HepG2 (cell line): ENCODE data around the gene GNPAT. TPM values are rescaled to one million over a fixed set of nuclear protein-coding genes. Genes with fewer than 3 reads are reported as not detected.

Source experiments
- AGO1 ChIP-seq: fragments of 200-400 bp; formaldehyde crosslinking; IDR thresholded peaks from 2 replicates; pipeline ENCODE4 v1.6.1; 2017; ENCODE audit warnings: mild to moderate bottlenecking, low read depth, low read length, moderate library complexity; ENCODE audit not compliant: poor library complexity, severe bottlenecking
- AGO2 ChIP-seq: fragments of 200-400 bp; formaldehyde crosslinking; optimal IDR thresholded peaks from 2 replicates; pipeline ENCODE3; 2017; ENCODE audit warnings: mild to moderate bottlenecking, low read depth, low read length, moderate library complexity
- EP300 ChIP-seq, 3 experiments: sonication (generic) in 1 of 3; formaldehyde crosslinking in 1 of 3; IDR thresholded peaks; 2 replicates each; pipeline versions ENCODE4 v1.5.1 to v1.6.1; 2011 to 2020; ENCODE audit warnings: low read depth in 2 of 3, low read length in 2 of 3, borderline replicate concordance in 1 of 3, improper control_type of control experiment in 1 of 3, mild to moderate bottlenecking in 1 of 3, missing genetic modification reagents in 1 of 3, moderate library complexity in 1 of 3
- GATA4 ChIP-seq: sonication (generic); IDR thresholded peaks from 2 replicates; pipeline ENCODE4 v1.6.1; 2016; ENCODE audit warnings: antibody characterized with exemption, low read depth, borderline replicate concordance
- HNF1B ChIP-seq: sonication (generic); formaldehyde crosslinking; IDR thresholded peaks from 2 replicates; pipeline ENCODE4 v1.5.1; 2020; ENCODE audit warnings: mild to moderate bottlenecking, moderate library complexity, missing genetic modification reagents
- HOXA5 ChIP-seq: sonication (generic); formaldehyde crosslinking; IDR thresholded peaks from 2 replicates; pipeline ENCODE4 v1.4.0; 2020; ENCODE audit warnings: missing genetic modification reagents
- MEF2D ChIP-seq: sonication (generic); formaldehyde crosslinking; IDR thresholded peaks from 2 replicates; pipeline ENCODE4 v1.5.1; 2020; ENCODE audit warnings: mild to moderate bottlenecking, missing genetic modification reagents
- MIER3 ChIP-seq: IDR thresholded peaks from 2 replicates; pipeline ENCODE4 v1.6.1; 2016; ENCODE audit warnings: missing compliant biosample characterization, borderline replicate concordance
- TBP ChIP-seq: sonication (generic); formaldehyde crosslinking; IDR thresholded peaks from 2 replicates; pipeline ENCODE4 v1.5.0; 2020; ENCODE audit warnings: missing genetic modification reagents
- XRCC5 ChIP-seq: fragments of 200-400 bp; formaldehyde crosslinking; optimal IDR thresholded peaks from 2 replicates; pipeline ENCODE3; 2017; ENCODE audit warnings: mild to moderate bottlenecking, low read length
- ZNF317 ChIP-seq: sonication (generic); formaldehyde crosslinking; IDR thresholded peaks from 2 replicates; pipeline ENCODE4 v1.5.0; 2020; ENCODE audit warnings: mild to moderate bottlenecking, missing genetic modification reagents
- ZNF367 ChIP-seq: sonication (generic); formaldehyde crosslinking; IDR thresholded peaks from 2 replicates; pipeline ENCODE4 v1.4.0; 2020; ENCODE audit warnings: missing genetic modification reagents, borderline replicate concordance
- polyA plus RNA-seq, 8 experiments: library from polyadenylated mRNA; depleted of rRNA in 3 of 8; stranded (reverse) in 7 of 8; unstranded in 1 of 8; fragments of >200 nt; fragmentation: Illumina TruSeq in 4 of 8; extraction: Trizol in 4 of 8; gene quantifications; 2 replicates each; pipeline versions ENCODE4 v1.2.1 to v1.2.3, GENCODE V29; 2011 to 2016; ENCODE audit warnings: low read depth in 4 of 8, missing spikeins in 1 of 8, mixed read lengths in 1 of 8; ENCODE audit not compliant: insufficient read depth in 1 of 8
- total RNA-seq, 5 experiments: library from RNA; depleted of rRNA; stranded (reverse); fragments of >200 nt; fragmentation: Illumina TruSeq; extraction: Trizol; gene quantifications; 2 replicates each; pipeline ENCODE4 v1.2.3, GENCODE V29; 2016; ENCODE audit warnings: low read depth in 1 of 5
- TF ChIP-seq, protein P1 (sequence below): sonication (generic); formaldehyde crosslinking; IDR thresholded peaks from 2 replicates; pipeline ENCODE4 v1.9.0; 2022; ENCODE audit warnings: missing genetic modification reagents, mild to moderate bottlenecking, borderline replicate concordance

The GNPAT gene
- total and polyA plus RNA-seq, 2 of the 13 experiments (the other 11 are each of a cell fraction or from before 2014, with no cell fraction given): 58.3 to 114 TPM

- peak; percentile 84; the same call in 1 of the 2 replicates for TF ChIP-seq GATA4
- peak; percentile 59; the same call in 1 of the 2 replicates for TF ChIP-seq ZNF317 (CRISPR knock-in tag)
- peak in 1 of 2 experiments; percentile 88; a peak in 2 of 4 replicates for TF ChIP-seq EP300 (IDR thresholded peaks at IDR 0.05; ENCODE audit: low read depth in 2 of 2, low read length in 2 of 2)
- peak; percentile 58; the same call in 1 of the 2 replicates for TF ChIP-seq EP300 (CRISPR knock-in tag; IDR thresholded peaks at IDR 0.05; ENCODE audit: borderline replicate concordance)
- TF ChIP-seq MEF2D (CRISPR knock-in tag): 0 out of 2 replicates have a peak, but pooled peaks have one; percentile 19
- TF ChIP-seq MIER3 (CRISPR knock-in tag): 0 out of 2 replicates have a peak, but pooled peaks have one; percentile 33
- peak; percentile 54; the same call in 1 of the 2 replicates for TF ChIP-seq HOXA5 (CRISPR knock-in tag)
- TF ChIP-seq XRCC5: peak; percentile 36
- peak; percentile 96 for TF ChIP-seq HNF1B (CRISPR knock-in tag)
- no peak for TF ChIP-seq TBP (CRISPR knock-in tag)
- no peak for TF ChIP-seq ZNF367 (CRISPR knock-in tag)
- TF ChIP-seq, protein P1, sequence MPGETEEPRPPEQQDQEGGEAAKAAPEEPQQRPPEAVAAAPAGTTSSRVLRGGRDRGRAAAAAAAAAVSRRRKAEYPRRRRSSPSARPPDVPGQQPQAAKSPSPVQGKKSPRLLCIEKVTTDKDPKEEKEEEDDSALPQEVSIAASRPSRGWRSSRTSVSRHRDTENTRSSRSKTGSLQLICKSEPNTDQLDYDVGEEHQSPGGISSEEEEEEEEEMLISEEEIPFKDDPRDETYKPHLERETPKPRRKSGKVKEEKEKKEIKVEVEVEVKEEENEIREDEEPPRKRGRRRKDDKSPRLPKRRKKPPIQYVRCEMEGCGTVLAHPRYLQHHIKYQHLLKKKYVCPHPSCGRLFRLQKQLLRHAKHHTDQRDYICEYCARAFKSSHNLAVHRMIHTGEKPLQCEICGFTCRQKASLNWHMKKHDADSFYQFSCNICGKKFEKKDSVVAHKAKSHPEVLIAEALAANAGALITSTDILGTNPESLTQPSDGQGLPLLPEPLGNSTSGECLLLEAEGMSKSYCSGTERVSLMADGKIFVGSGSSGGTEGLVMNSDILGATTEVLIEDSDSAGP (CRISPR knock-in tag): no peak
- no peak for TF ChIP-seq AGO2
- no peak for TF ChIP-seq AGO1
These were observed 46.0 kb upstream of the GNPAT start (continued) for GRCh38 chr1:231194843-231195516.
